Fibroblast of the aortic adventitia (primary cell): ENCODE results near the gene SCAP. TPM values are rescaled to one million over a fixed set of nuclear protein-coding genes. Genes with fewer than 3 reads are reported as not detected.

ENCODE experiments used
- DNase-seq: peaks from one replicate; pipeline ENCODE4 v3.0.0-alpha.2; 2010; ENCODE audit warnings: low read depth
- H3K4me3 ChIP-seq: 2 replicates; pipeline ENCODE4 v1.5.1; 2011; ENCODE audit warnings: low read depth, mild to moderate bottlenecking, control low read depth, low read length, moderate library complexity
- CTCF ChIP-seq: IDR thresholded peaks from 2 replicates; pipeline ENCODE4 v1.5.1; 2011; ENCODE audit warnings: mild to moderate bottlenecking, low read length, control low read depth, inconsistent platforms; ENCODE audit not compliant: insufficient read depth
- total RNA-seq: library from RNA; depleted of rRNA; stranded (reverse); fragments of >200 nt; gene quantifications from 2 replicates; pipeline ENCODE4 v1.2.3, GENCODE V29; 2012; ENCODE audit warnings: low replicate concordance

The SCAP gene
- total RNA-seq, 1 donor, result 47.7 TPM

- TF ChIP-seq CTCF, result no peak
- DNase-seq, result no peak
- H3K4me3 ChIP-seq, result no peak overlapping the region
Measured at GRCh38 chr3:47441796-47442551, 33.8 kb downstream of the SCAP start.

- no peak for DNase-seq
- no peak overlapping the region for H3K4me3 ChIP-seq
- TF ChIP-seq CTCF, result peak; percentile 40
Measured at GRCh38 chr3:47440131-47440530, 35.6 kb downstream of the SCAP start.

DNA sequence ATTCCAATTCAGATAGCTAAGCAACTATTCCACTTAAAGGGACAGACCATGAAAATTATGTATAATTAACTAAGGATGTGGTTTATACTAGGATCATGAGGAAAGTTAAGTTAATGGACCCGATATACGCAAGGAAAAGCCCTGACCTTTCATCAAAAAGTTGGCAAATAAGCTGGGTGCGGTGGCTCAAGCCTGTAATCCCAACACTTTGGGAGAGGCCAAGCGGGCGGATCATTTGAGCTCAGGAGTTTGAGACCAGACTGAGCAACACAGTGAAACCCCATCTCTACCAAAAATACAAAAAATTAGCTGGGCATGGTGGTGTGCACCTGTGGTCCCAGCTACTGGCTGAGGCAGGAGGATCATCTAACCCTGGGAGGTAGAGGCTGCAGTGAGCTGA lies 39.6 kb downstream of the SCAP start:
- DNase-seq, result no peak
- H3K4me3 ChIP-seq, result no peak overlapping the region
- no peak for TF ChIP-seq CTCF

DNA sequence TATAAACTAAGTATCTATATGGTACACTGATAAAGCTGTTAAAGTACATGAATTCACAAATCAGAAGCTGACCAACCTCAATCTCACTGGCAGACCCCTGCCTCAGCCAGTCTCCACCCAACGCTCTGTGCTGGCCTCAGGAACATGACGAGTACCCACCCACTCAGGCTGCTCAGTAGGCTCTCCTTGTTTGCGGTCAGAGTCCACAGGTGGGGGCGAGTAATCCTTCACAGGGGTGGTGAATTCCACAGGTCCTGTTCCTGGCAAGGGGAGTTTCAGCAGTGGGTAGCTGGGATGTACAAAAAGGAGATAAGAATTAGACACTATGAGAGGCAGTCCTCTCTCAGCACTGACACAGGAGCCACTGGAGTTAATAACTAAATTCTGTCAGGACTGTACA lies 40.9 kb downstream of the SCAP start:
- TF ChIP-seq CTCF, result no peak
- DNase-seq, result no peak

GRCh38 chr3:47433796-47434195 lies 41.9 kb downstream of the SCAP start:
- DNase-seq, result no peak
- TF ChIP-seq CTCF, result no peak
- no peak overlapping the region for H3K4me3 ChIP-seq

More for the DNA sequence above, 40.9 kb downstream of the SCAP start:
- H3K4me3 ChIP-seq, result no peak overlapping the region

DNA sequence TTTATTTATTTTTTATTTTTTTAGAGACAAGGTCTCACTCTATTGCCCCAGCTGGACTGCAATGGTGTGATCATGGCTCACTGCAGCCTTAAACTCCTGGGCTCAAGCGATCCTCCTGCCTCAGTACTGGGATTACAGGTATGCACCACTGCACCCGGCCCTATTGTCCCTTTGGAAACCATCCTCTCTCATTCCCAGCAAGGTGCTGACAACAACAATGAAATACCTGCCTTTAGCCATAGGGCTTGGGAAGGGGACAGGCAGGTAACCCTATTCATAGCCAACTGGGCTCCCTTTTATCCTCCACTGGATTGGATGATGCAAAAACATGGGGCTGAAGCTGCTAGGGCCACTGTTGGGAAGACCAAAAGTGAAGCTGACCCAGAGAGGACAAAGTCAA lies 43.1 kb downstream of the SCAP start:
- no peak for DNase-seq
- TF ChIP-seq CTCF, result no peak
- no peak overlapping the region for H3K4me3 ChIP-seq

DNA sequence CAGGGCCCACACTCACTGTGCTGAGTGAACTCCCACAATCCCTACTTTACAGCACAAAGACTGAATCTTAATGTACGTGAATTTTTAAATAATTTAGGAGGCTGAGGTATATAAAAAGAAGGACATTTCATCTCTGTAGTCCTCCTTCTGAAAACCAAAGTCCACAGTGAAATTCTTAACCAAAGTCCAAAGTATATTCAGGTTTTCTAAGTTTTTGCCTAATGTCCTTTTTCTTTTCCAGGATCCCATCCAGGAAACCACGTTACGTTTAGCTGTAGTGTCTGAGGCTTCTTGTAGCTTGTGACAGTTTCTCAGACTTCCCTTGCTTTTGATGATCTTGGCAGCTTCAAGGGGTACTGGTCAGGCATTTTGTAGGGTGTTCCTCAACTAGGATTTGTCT lies 44.5 kb downstream of the SCAP start:
- no peak for TF ChIP-seq CTCF
- no peak for DNase-seq
- H3K4me3 ChIP-seq, result no peak overlapping the region
